Stimulated activated CD8-positive, alpha-beta memory T cell treated with anti-CD3 and anti-CD28 coated beads, Interleukin-2, amount 100 ng/mL, for 48 hours (primary cell): Measurements from ENCODE around the gene UBE4A.

Source experiments
- DNase-seq, 2 donors: peaks; one replicate each; pipeline ENCODE4 v3.0.0-alpha.2; 2020; ENCODE audit warnings: low read depth in 2 of 2

Gene UBE4A

DNA sequence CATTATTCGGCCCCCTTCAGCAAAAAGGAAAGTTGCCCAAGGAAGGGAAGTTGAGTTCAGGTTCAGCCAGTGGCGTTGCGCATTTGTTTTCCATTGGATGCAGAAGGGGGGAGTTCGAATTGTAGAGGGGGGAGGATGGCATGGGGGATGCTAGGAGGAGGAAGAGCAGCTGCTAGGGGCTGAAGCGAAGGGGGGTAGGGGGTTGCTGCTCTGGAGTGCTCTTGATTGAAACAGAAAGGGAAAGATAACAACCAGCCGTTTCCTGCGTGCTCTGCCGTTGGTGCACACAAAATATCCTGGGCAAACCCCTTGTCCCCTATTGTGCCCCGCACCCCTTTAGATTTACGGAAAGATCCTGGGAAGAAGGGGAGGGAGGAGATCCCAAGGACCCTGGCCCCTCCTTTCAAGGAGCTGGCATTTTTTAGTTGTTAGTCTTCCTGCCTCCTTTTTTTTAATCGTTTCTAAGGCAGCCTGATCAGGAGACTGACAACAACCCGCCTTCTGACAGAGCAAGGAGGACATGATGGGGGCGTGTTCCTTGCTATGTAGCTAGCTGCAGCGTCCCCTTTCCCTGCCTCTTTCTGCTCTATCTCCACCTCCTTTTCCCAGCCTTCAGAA, 79.0 kb downstream of the UBE4A start:
- DNase-seq = peak; percentile 9 to 18

DNA sequence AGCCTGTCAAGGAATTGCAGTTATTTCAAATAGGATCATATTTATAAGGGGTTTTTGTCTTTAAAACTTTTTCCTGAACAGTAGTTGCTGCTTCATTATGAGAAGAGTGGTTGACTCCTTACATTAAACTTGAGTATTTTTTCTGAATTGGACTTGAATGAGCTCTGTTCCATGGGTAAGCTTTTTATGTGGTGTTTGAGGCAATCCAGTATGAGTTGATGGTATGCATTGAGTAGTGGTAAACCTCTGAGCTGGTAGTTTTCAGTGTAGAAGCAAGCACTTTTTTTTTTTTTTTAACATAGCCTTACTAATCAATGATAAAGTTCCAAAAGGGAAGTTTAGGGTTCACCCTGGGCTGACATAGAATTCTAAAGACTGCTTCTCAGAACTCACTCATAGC, 80.2 kb downstream of the UBE4A start:
- no peak for DNase-seq

- no peak for DNase-seq
Measured at GRCh38 chr11:118441770-118442275, 82.4 kb downstream of the UBE4A start.

GRCh38 chr11:118442301-118442700, 82.9 kb downstream of the UBE4A start:
- DNase-seq = no peak

- no peak for DNase-seq
Measured at GRCh38 chr11:118442908-118443589, 83.6 kb downstream of the UBE4A start.

DNA sequence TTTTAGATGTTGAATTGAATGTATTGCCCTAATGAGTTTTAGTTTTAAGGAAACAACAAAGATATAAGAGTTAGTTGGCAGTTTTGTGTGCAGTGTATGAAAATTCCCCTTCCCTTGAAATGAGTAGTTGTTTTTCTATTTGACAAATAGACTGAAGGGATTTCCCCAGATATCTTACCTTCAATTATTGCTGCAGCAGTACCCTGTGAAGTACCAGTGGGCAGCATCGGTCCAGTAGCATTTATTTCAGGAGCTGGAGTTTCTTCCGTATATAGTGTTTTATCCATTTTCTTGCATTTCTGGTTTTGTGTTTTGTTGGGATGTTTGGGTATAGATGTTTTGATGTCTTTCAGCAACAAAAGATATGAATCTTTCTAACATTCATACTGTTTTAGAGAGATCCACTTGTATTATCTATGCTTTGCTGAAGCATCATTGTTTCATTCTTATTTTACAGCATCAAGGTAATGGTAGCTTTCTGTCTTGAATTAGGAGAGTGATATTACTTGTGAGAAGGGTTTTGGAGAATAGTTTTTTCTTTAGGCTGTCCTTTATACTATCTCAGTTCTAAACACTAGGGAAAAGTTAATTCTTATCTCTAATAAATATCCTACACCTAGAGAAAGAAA, 84.3 kb downstream of the UBE4A start:
- DNase-seq = no peak

DNA sequence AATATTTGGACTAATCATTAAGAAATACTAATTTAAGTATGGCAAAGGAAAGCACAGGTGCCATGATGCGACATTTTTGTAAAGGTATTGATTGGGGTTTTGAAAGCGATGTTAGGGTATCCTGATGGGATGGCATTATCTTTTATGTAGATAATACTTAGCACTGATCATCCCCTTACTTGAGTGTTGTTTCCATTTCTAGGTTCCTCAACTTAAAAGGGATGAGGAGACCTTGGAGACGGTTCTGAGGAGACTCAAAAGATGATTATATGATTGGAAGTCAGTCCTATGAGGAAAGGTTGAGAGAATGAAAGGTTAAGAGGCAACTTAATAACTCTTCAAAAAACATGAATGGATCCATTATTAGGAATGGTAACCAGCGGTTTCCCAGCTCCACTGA, 88.0 kb downstream of the UBE4A start:
- DNase-seq = no peak

GRCh38 chr11:118448294-118448693, 88.9 kb downstream of the UBE4A start:
- DNase-seq = no peak
